Esophagus squamous epithelium (tissue), 4 donors: ENCODE results near the gene LHX1.

Source experiments
- CTCF ChIP-seq, 6 experiments: fragments of 450-650 bp in 4 of 6; fragments of 200-600 bp in 2 of 6; sonication (generic) in 2 of 6; IDR thresholded peaks; one replicate each; pipeline ENCODE4 v1.5.1; 2016 to 2019; ENCODE audit warnings: antibody characterized with exemption in 6 of 6, mild to moderate bottlenecking in 4 of 6, moderate library complexity in 4 of 6
- POLR2A ChIP-seq, 4 donors: fragments of 450-650 bp; IDR thresholded peaks; one replicate each; pipeline ENCODE4 v1.6.1; 2017; ENCODE audit warnings: antibody characterized with exemption in 4 of 4, mild to moderate bottlenecking in 4 of 4, moderate library complexity in 3 of 4

- TF ChIP-seq CTCF (IDR thresholded peaks at IDR 0.05), result no peak
- TF ChIP-seq POLR2A (IDR thresholded peaks at IDR 0.05), result no peak
These were observed 7.3 kb upstream of the LHX1 start for GRCh38 chr17:36929851-36930582.
